A549 (cell line): ENCODE data around the gene DDX43. TPM values are rescaled to one million over a fixed set of nuclear protein-coding genes. Genes with fewer than 3 reads are reported as not detected.
A peak's percentile ranks its signal among the peaks of the same experiment; 100 is the strongest.

Experiments used
- ATAC-seq, 2 experiments: fragments of 200-7000 bp in 1 of 2; fragments of >200 bp in 1 of 2; cut with Nextera tagmentation in 1 of 2; cut with Tn5 transposase in 1 of 2; 3 replicates each; pipeline versions ENCODE4 v1.8.0 to v1.9.1; 2018 to 2020; ENCODE audit warnings: mild to moderate bottlenecking in 1 of 2, moderate library complexity in 1 of 2
- CTCF ChIA-PET: fragments of 300-600 bp; sonication (Branson Sonifier 250); formaldehyde crosslinking; extraction: SDS; loops from one replicate; lab custom pipeline; 2021; ENCODE audit warnings: antibody characterized with exemption, inconsistent platforms; lab: Yijun Ruan, JAX
- POLR2A ChIA-PET: fragments of 350-600 bp; formaldehyde crosslinking; extraction: SDS; loops from one replicate; lab custom pipeline; 2021; ENCODE audit warnings: antibody characterized with exemption, inconsistent platforms; lab: Yijun Ruan, JAX
- DNase-seq, 2 experiments: peaks; one replicate each; pipeline versions ENCODE4 v3.0.0 to v3.0.0-alpha.2; 2011 to 2016; ENCODE audit warnings: low read depth in 1 of 2, low spot score in 1 of 2
- FAIRE-seq: peaks from 2 replicates; lab custom pipeline; 2011; peaks lifted over from hg19 to GRCh38; lab: Jason Lieb, UNC
- H3K27ac ChIP-seq, 2 experiments: fragments of >200 bp; sonication (Bioruptor Twin); formaldehyde crosslinking; 3 replicates each; pipeline ENCODE4 v1.5.1; 2016 to 2017
- H3K4me1 ChIP-seq: fragments of >200 bp; sonication (Bioruptor Twin); formaldehyde crosslinking; 3 replicates; pipeline ENCODE4 v1.6.1; 2016
- H3K4me2 ChIP-seq: fragments of >200 bp; sonication (Bioruptor Twin); formaldehyde crosslinking; 3 replicates; pipeline ENCODE4 v1.6.1; 2016
- H3K4me3 ChIP-seq: fragments of >200 bp; sonication (Bioruptor Twin); formaldehyde crosslinking; 3 replicates; pipeline ENCODE4 v1.5.1; 2016
- H3K9me3 ChIP-seq: fragments of >200 bp; sonication (Bioruptor Twin); formaldehyde crosslinking; 3 replicates; pipeline ENCODE4 v1.6.1; 2016
- ATOH8 ChIP-seq: fragments of 250-450 bp; sonication (Bioruptor Pico); IDR thresholded peaks from 2 replicates; pipeline ENCODE4 v1.5.0; 2020; ENCODE audit warnings: low read depth, mild to moderate bottlenecking, moderate library complexity
- BHLHE40 ChIP-seq: IDR thresholded peaks from 2 replicates; pipeline ENCODE4 v1.6.1; 2012; ENCODE audit warnings: low read depth, low read length, inconsistent platforms
- CBX8 ChIP-seq: fragments of 200-600 bp; sonication (generic); IDR thresholded peaks from 2 replicates; pipeline ENCODE4 v1.6.1; 2016
- CHD2 ChIP-seq: fragments of 150-350 bp; IDR thresholded peaks from 2 replicates; pipeline ENCODE4 v1.6.1; 2014; ENCODE audit warnings: low read length; ENCODE audit not compliant: partially characterized antibody
- ELK1 ChIP-seq: fragments of 150-350 bp; IDR thresholded peaks from 2 replicates; pipeline ENCODE4 v1.6.1; 2014; ENCODE audit warnings: low read depth, mild to moderate bottlenecking, low read length
- ESRRA ChIP-seq: fragments of 150-350 bp; IDR thresholded peaks from 2 replicates; pipeline ENCODE4 v1.6.1; 2014; ENCODE audit warnings: mild to moderate bottlenecking, low read length, borderline replicate concordance
- FOSB ChIP-seq: fragments of 250-450 bp; sonication (Bioruptor Pico); IDR thresholded peaks from 2 replicates; pipeline ENCODE4 v1.5.0; 2020; ENCODE audit warnings: mild to moderate bottlenecking, moderate library complexity
- FOSL2 ChIP-seq, 2 experiments: fragments of 450-650 bp in 1 of 2; fragments of >200 bp in 1 of 2; sonication (Bioruptor Twin) in 1 of 2; formaldehyde crosslinking; IDR thresholded peaks; 2 replicates each; pipeline versions ENCODE4 v1.5.0 to v1.6.1; 2016 to 2020; ENCODE audit warnings: mild to moderate bottlenecking in 1 of 2, moderate library complexity in 1 of 2
- FOXS1 ChIP-seq: fragments of 250-450 bp; sonication (Bioruptor Pico); IDR thresholded peaks from 2 replicates; pipeline ENCODE4 v1.5.0; 2020; ENCODE audit warnings: mild to moderate bottlenecking, moderate library complexity
- GATA3 ChIP-seq: IDR thresholded peaks from 2 replicates; pipeline ENCODE4 v1.6.1; 2012; ENCODE audit warnings: borderline replicate concordance
- HES2 ChIP-seq: fragments of >200 bp; sonication (Bioruptor Twin); formaldehyde crosslinking; IDR thresholded peaks from 2 replicates; pipeline ENCODE4 v1.6.1; 2016
- HEYL ChIP-seq: fragments of 250-450 bp; sonication (Bioruptor Pico); IDR thresholded peaks from 2 replicates; pipeline ENCODE4 v1.8.0; 2021; ENCODE audit warnings: mild to moderate bottlenecking, moderate library complexity
- HOXB13 ChIP-seq: fragments of 250-450 bp; sonication (Bioruptor Pico); IDR thresholded peaks from 2 replicates; pipeline ENCODE4 v1.5.0; 2020; ENCODE audit warnings: low read depth, mild to moderate bottlenecking, moderate library complexity
- JUN ChIP-seq, 2 experiments: fragments of >200 bp; sonication (Bioruptor Twin); formaldehyde crosslinking; IDR thresholded peaks; 2 replicates in 1 of 2; 3 replicates in 1 of 2; pipeline ENCODE4 v1.6.1; 2016 to 2017
- KDM1A ChIP-seq: fragments of 200-600 bp; sonication (generic); IDR thresholded peaks from 2 replicates; pipeline ENCODE4 v1.6.1; 2016; ENCODE audit warnings: low read depth, mild to moderate bottlenecking
- MAFK ChIP-seq: fragments of 450-650 bp; IDR thresholded peaks from 2 replicates; pipeline ENCODE4 v1.6.1; 2014; ENCODE audit not compliant: partially characterized antibody
- MAZ ChIP-seq: fragments of 150-350 bp; IDR thresholded peaks from 2 replicates; pipeline ENCODE4 v1.6.1; 2014; ENCODE audit warnings: antibody characterized with exemption, low read depth, low read length, borderline replicate concordance
- MYC ChIP-seq: IDR thresholded peaks from 2 replicates; pipeline ENCODE4 v1.6.1; 2012; ENCODE audit warnings: mild to moderate bottlenecking, inconsistent platforms, low read length, improper control_type of control experiment, borderline replicate concordance
- NFE2L2 ChIP-seq: fragments of 150-350 bp; conservative IDR thresholded peaks from 2 replicates; pipeline ENCODE4 v1.6.1; 2014; ENCODE audit warnings: low read length
- NPAS2 ChIP-seq: fragments of 250-450 bp; sonication (Bioruptor Pico); IDR thresholded peaks from 2 replicates; pipeline ENCODE4 v1.8.0; 2022; ENCODE audit warnings: mild to moderate bottlenecking, moderate library complexity, borderline replicate concordance
- NR3C1 ChIP-seq: fragments of >200 bp; sonication (Bioruptor Twin); formaldehyde crosslinking; IDR thresholded peaks from 3 replicates; pipeline ENCODE4 v1.6.1; 2017
- PBX3 ChIP-seq: IDR thresholded peaks from 2 replicates; pipeline ENCODE4 v1.6.1; 2012
- PHF8 ChIP-seq: fragments of 200-600 bp; sonication (generic); IDR thresholded peaks from 2 replicates; pipeline ENCODE4 v1.6.1; 2016; ENCODE audit warnings: low read depth, mild to moderate bottlenecking, antibody characterized with exemption, moderate library complexity, borderline replicate concordance
- POLR2A ChIP-seq: IDR thresholded peaks from 2 replicates; pipeline ENCODE4 v1.6.1; 2012; ENCODE audit warnings: mild to moderate bottlenecking, low read length
- POLR2AphosphoS2 ChIP-seq: conservative IDR thresholded peaks from 2 replicates; pipeline ENCODE4 v1.6.1; 2012; ENCODE audit warnings: low read length, improper control_type of control experiment, inconsistent platforms
- RAD21 ChIP-seq, 2 experiments: fragments of >200 bp in 1 of 2; sonication (Bioruptor Twin) in 1 of 2; formaldehyde crosslinking in 1 of 2; IDR thresholded peaks in 1 of 2; conservative IDR thresholded peaks in 1 of 2; 2 replicates in 1 of 2; 3 replicates in 1 of 2; pipeline ENCODE4 v1.6.1; 2012 to 2018; ENCODE audit warnings: inconsistent platforms in 1 of 2
- RCOR1 ChIP-seq: fragments of 150-350 bp; IDR thresholded peaks from 2 replicates; pipeline ENCODE4 v1.6.1; 2014; ENCODE audit warnings: antibody characterized with exemption, low read length, low read depth
- RFX5 ChIP-seq: fragments of 450-650 bp; IDR thresholded peaks from 2 replicates; pipeline ENCODE4 v1.7.1; 2014; ENCODE audit warnings: antibody characterized with exemption, mild to moderate bottlenecking, moderate library complexity
- SMC3 ChIP-seq: fragments of >200 bp; sonication (Bioruptor Twin); formaldehyde crosslinking; IDR thresholded peaks from 3 replicates; pipeline ENCODE4 v1.6.1; 2018; ENCODE audit warnings: inconsistent platforms
- SREBF2 ChIP-seq: fragments of 450-650 bp; IDR thresholded peaks from 2 replicates; pipeline ENCODE4 v1.6.1; 2014; ENCODE audit warnings: mild to moderate bottlenecking, moderate library complexity
- TFCP2L1 ChIP-seq: fragments of 250-450 bp; sonication (Bioruptor Pico); IDR thresholded peaks from 2 replicates; pipeline ENCODE4 v1.5.0; 2021; ENCODE audit warnings: mild to moderate bottlenecking
- TP53 ChIP-seq: fragments of 250-450 bp; sonication (Bioruptor Pico); IDR thresholded peaks from 2 replicates; pipeline ENCODE4 v1.5.0; 2021; ENCODE audit warnings: mild to moderate bottlenecking, moderate library complexity
- ZC3H11A ChIP-seq: fragments of 450-650 bp; IDR thresholded peaks from 2 replicates; pipeline ENCODE4 v1.6.1; 2014; ENCODE audit warnings: antibody characterized with exemption, mild to moderate bottlenecking
- ZFP36 ChIP-seq: fragments of 450-650 bp; IDR thresholded peaks from 2 replicates; pipeline ENCODE4 v1.6.1; 2014; ENCODE audit warnings: borderline replicate concordance; ENCODE audit not compliant: partially characterized antibody
- ZNF302 ChIP-seq: fragments of 250-450 bp; sonication (Bioruptor Pico); IDR thresholded peaks from 2 replicates; pipeline ENCODE4 v1.9.0; 2021; ENCODE audit warnings: inconsistent platforms, mild to moderate bottlenecking, moderate library complexity
- ZSCAN20 ChIP-seq: fragments of 250-450 bp; sonication (Bioruptor Pico); IDR thresholded peaks from 2 replicates; pipeline ENCODE4 v1.8.0; 2022; ENCODE audit warnings: mild to moderate bottlenecking, moderate library complexity
- WGBS: methylation state at CpG from one replicate; pipeline ENCODE4 v1.1.6; 2017; ENCODE audit errors: missing lambda C conversion rate; 5-methylcytosine and 5-hydroxymethylcytosine counted together
- polyA plus RNA-seq, 4 experiments: library from polyadenylated mRNA; depleted of rRNA in 3 of 4; stranded (reverse); fragments of >200 nt; fragmentation: RNase III in 1 of 4; extraction: RNeasy Plus Mini Kit Qiagen cat#74134 plus additional on column Dnase treatment in 1 of 4; gene quantifications; 2 replicates in 3 of 4; 3 replicates in 1 of 4; pipeline ENCODE4 v1.2.3, GENCODE V29; 2011 to 2017
- TF ChIP-seq, protein P1 (sequence below): fragments of >200 bp; sonication (Bioruptor Twin); formaldehyde crosslinking; IDR thresholded peaks from 3 replicates; pipeline ENCODE4 v1.5.1; 2016

DDX43 gene
- polyA plus RNA-seq, 2 of the 4 experiments (the other 2 are of a cell fraction) = not detected

- FAIRE-seq = no peak
- peak; percentile 86 to 88 for DNase-seq
- H3K4me2 ChIP-seq = peak within 1 kb of the TSS; percentile 84
- peak within 1 kb of the TSS; percentile 87 to 89 for H3K27ac ChIP-seq
- ATAC-seq = peak; percentile 99
- WGBS = under 1% methylated on average over 27 of the region's 55 CpGs
- ChIA-PET POLR2A (interaction anchor here (0.8 to 2.4 kb wide), 8 partner anchors 10 to 192 kb away, joined by 3 to 18 read pairs (median 6); partner anchors contain the start of genes CGAS, EEF1A1 and SLC17A5), CTCF (interaction anchor here (0.5 to 3.0 kb wide), 7 partner anchors 10 to 1050 kb away, joined by 3 to 10 read pairs (median 4); partner anchors contain the start of genes CGAS and SLC17A5)
- H3K4me1 ChIP-seq = no peaks in the 10 kb centered on the region
- peak within 1 kb of the TSS; percentile 65 for H3K4me3 ChIP-seq
- H3K9me3 ChIP-seq = no peaks in the 10 kb centered on the region
- TF ChIP-seq SREBF2 = no peak
- no peak for TF ChIP-seq MAFK
- TF ChIP-seq ZNF302 (CRISPR knock-in tag) = no peak
- no peak for TF ChIP-seq MAZ
- no peak for TF ChIP-seq CHD2
- no peak for TF ChIP-seq TFCP2L1 (CRISPR knock-in tag)
- peak; percentile 42 for TF ChIP-seq ZC3H11A
- no peak for TF ChIP-seq PBX3
- no peak for TF ChIP-seq ELK1
- TF ChIP-seq SMC3 = no peak
- TF ChIP-seq HOXB13 (CRISPR knock-in tag) = no peak
- TF ChIP-seq RCOR1 = no peak
- no peak for TF ChIP-seq NR3C1
- peak in 1 of 2 experiments; percentile 55; a peak in 4 of 5 replicates for TF ChIP-seq JUN (IDR thresholded peaks at IDR 0.05)
- no peak for TF ChIP-seq BHLHE40
- TF ChIP-seq NFE2L2 = no peak
- no peak for TF ChIP-seq FOSB (CRISPR knock-in tag)
- no peak for TF ChIP-seq ZSCAN20 (CRISPR knock-in tag)
- TF ChIP-seq HEYL (CRISPR knock-in tag) = no peak
- TF ChIP-seq ATOH8 (CRISPR knock-in tag) = no peak
- TF ChIP-seq POLR2A = peak; percentile 50
- TF ChIP-seq KDM1A = no peak
- TF ChIP-seq PHF8 = no peak
- no peak for TF ChIP-seq ZFP36
- TF ChIP-seq NPAS2 = no peak
- no peak for TF ChIP-seq HES2
- no peak for TF ChIP-seq POLR2AphosphoS2
- no peak for TF ChIP-seq FOSL2 (IDR thresholded peaks at IDR 0.05)
- no peak for TF ChIP-seq FOSL2 (CRISPR knock-in tag; IDR thresholded peaks at IDR 0.05)
- TF ChIP-seq TP53 (CRISPR knock-in tag) = no peak
- 0 out of 2 replicates have a peak, but pooled peaks have one; percentile 14 for TF ChIP-seq GATA3
- TF ChIP-seq FOXS1 (CRISPR knock-in tag) = no peak
- TF ChIP-seq CBX8 = no peak
- TF ChIP-seq MYC = no peak
- TF ChIP-seq ESRRA = no peak
- TF ChIP-seq, protein P1, sequence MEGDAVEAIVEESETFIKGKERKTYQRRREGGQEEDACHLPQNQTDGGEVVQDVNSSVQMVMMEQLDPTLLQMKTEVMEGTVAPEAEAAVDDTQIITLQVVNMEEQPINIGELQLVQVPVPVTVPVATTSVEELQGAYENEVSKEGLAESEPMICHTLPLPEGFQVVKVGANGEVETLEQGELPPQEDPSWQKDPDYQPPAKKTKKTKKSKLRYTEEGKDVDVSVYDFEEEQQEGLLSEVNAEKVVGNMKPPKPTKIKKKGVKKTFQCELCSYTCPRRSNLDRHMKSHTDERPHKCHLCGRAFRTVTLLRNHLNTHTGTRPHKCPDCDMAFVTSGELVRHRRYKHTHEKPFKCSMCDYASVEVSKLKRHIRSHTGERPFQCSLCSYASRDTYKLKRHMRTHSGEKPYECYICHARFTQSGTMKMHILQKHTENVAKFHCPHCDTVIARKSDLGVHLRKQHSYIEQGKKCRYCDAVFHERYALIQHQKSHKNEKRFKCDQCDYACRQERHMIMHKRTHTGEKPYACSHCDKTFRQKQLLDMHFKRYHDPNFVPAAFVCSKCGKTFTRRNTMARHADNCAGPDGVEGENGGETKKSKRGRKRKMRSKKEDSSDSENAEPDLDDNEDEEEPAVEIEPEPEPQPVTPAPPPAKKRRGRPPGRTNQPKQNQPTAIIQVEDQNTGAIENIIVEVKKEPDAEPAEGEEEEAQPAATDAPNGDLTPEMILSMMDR = no peak
- no peak for TF ChIP-seq RFX5
- no peak for TF ChIP-seq RAD21 (conservative IDR thresholded peaks at IDR 0.05 in 1 of 2, IDR thresholded peaks at IDR 0.05 in 1 of 2)
Measured at GRCh38 chr6:73461537-73462350, 67.1 kb downstream of the DDX43 start, which contains the start of gene MTO1. Gene MTO1, plus strand, starts transcription at chr6:73461737. Its CDS starts 118 bp downstream, at chr6:73461855.
